ENCODE data around the gene BTRC. TPM values are rescaled to one million over a fixed set of nuclear protein-coding genes. Genes with fewer than 3 reads are reported as not detected.
"Not testable (repeated sequence)": the region's sequence is repeated elsewhere in the genome, so short reads cannot be mapped to it uniquely, and the experiment has no call there.

BTRC gene
- polyA plus RNA-seq (ENCODE audit: low read depth in 6 of 6): 10 to 100 TPM in 1 of 6 donors, 1 to 10 TPM in 5; 6.0 to 13.4 (median 8.3) TPM

DNA sequence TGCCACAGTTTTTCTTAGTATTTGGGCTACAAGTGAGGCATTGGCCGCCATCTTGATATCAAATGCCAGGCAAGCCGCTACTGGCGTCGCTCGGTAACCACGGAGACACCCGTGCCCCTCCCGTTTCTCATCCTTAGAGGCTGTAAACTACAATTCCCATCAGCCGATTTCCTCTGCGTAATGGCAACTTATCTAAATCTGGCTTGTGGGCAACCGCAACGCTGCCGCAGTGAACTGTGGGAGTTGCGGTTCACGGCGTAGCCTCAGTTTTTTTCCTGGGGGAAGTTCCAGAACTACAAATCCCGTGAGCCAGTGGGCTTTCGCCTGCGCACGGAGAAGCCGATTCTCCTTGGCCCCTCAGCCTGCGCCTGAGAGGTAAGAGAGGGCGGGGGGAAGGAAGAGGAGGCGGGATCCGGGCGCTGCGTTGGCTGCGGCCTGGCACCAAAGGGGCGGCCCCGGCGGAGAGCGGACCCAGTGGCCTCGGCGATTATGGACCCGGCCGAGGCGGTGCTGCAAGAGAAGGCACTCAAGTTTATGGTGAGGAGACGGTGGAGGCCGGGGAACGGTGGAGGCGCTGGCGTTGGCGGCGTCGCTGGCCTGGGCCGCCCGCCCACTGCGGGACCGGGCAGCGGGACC is at the start of gene BTRC:
TSS of gene BTRC (plus strand) at position 474 of the 636 bp plus-strand sequence. CDS start at position 490, 16 bp downstream.
- Mint-ChIP-seq H3K27me3 (peaks cover 18 to 30% (median 25%) of the 10 kb centered on the region in 3 donors), H3K36me3 (no peaks in the 10 kb centered on the region), H3K9me3 (peaks cover 0 to 1% (median 0%) of the 10 kb centered on the region in 7 donors), H3K4me3 (peak within 1 kb of the TSS; percentile 93 to 99 (median 98)), H3K27ac (peak within 1 kb of the TSS; percentile 94 to 98 (median 96)), H3K4me1 (peaks cover 18 to 32% (median 30%) of the 10 kb centered on the region in 3 donors)
- ATAC-seq (ENCODE audit: low read depth in 2 of 2) (peak; percentile 89 to 90), DNase-seq (peak; percentile 97)

DNA sequence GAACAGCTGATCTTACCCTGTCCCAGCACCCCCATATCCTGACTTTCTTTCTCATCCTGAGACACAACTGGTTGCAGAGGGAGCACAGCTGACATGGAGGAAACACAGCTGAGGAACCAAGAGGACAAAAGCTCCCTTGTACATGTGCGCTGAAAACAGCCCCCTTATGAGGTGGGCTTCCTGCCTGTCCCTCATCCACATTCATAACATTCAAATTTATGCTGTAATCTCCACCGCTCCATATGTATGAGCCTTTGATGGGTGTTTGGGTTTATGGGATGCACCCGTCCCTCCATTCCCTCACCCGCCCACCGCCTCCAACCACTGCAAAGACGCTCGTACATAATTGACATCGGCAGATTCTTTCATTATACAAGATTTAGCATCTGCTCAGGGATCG is 49.6 kb upstream of the BTRC start:
- no peak overlapping the region for H3K4me3 Mint-ChIP-seq

GRCh38 chr10:101305320-101306241 is 48.4 kb upstream of the BTRC start:
- Mint-ChIP-seq H3K4me3 (no peak overlapping the region), H3K9me3 (peaks cover 0 to 4% (median under 1%) of the 10 kb centered on the region in 7 donors), H3K36me3 (peaks cover 2 to 4% of the 10 kb centered on the region in 2 donors), H3K4me1 (peaks cover 3 to 5% (median 3%) of the 10 kb centered on the region in 3 donors), H3K27ac (no peak overlapping the region), H3K27me3 (peaks cover 76 to 90% (median 83%) of the 10 kb centered on the region in 3 donors)
- ATAC-seq (ENCODE audit: low read depth in 2 of 2): no peak
- no peak for DNase-seq

More for the DNA sequence above, 49.6 kb upstream of the BTRC start:
- ATAC-seq (ENCODE audit: low read depth in 2 of 2) (no peak), DNase-seq (no peak)
- Mint-ChIP-seq H3K9me3 (peaks cover 0 to 3% (median 0%) of the 10 kb centered on the region in 7 donors), H3K36me3 (no peaks in the 10 kb centered on the region), H3K4me1 (peaks cover 0 to 3% (median 0%) of the 10 kb centered on the region in 3 donors), H3K27me3 (peaks cover 72 to 89% (median 83%) of the 10 kb centered on the region in 3 donors), H3K27ac (peak overlapping the region in 3 of 6 donors; percentile 3 to 52 (median 4))

GRCh38 chr10:101308051-101308450 is 45.9 kb upstream of the BTRC start:
- peaks cover 4 to 7% of the 10 kb centered on the region in 2 donors for H3K36me3 Mint-ChIP-seq
- DNase-seq: no peak
- no peak for ATAC-seq (ENCODE audit: low read depth in 2 of 2)
- H3K27me3 Mint-ChIP-seq: peaks cover 78 to 91% (median 85%) of the 10 kb centered on the region in 3 donors
- H3K4me3 Mint-ChIP-seq: no peak overlapping the region
- peaks cover 0 to 8% (median 1%) of the 10 kb centered on the region in 7 donors for H3K9me3 Mint-ChIP-seq
- H3K4me1 Mint-ChIP-seq: peaks cover 10 to 13% (median 11%) of the 10 kb centered on the region in 3 donors
- H3K27ac Mint-ChIP-seq: no peak overlapping the region

DNA sequence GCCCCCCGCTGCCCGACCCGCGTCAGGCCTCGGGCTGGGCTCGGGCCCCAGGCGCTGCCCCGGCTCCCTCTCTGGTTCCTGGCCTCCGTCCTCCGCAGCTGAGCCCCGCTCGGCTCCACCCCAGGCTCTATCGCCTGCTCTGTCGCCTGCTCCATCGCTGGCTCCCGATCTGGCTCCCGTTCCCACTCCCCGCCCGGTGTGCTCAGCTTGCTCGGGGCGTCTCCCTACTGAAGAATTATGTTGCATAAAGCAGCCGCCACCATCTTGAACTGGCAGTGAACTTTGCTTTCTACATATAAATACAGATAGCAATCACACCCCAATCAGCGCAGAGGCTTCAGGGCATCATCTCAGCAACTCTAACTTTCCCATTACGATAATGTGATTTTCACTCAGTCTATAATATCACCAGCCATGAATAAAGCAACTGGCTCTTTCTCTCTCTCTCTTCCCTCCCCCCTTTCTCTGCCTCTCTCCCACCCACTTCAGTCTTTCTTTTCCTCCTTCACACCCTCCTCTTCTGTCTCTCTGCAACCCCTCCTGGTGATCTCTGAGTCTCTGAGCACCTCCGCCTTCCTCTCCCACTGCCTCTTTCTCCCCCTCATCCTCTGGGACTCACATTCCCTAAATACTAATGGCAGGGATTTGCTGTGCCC is 43.3 kb upstream of the BTRC start:
- H3K4me1 Mint-ChIP-seq: peaks cover 8 to 13% (median 10%) of the 10 kb centered on the region in 3 donors
- H3K4me3 Mint-ChIP-seq: peak overlapping the region in 7 of 8 donors; percentile 7 to 86 (median 56)
- DNase-seq: no peak
- H3K36me3 Mint-ChIP-seq: peaks cover 4 to 7% of the 10 kb centered on the region in 2 donors
- peaks cover 70 to 91% (median 87%) of the 10 kb centered on the region in 3 donors for H3K27me3 Mint-ChIP-seq
- H3K27ac Mint-ChIP-seq: no peak overlapping the region
- H3K9me3 Mint-ChIP-seq: peaks cover 0 to 5% (median 1%) of the 10 kb centered on the region in 7 donors
- peak in 1 of 2 donors; percentile 18 for ATAC-seq (ENCODE audit: low read depth in 2 of 2)

GRCh38 chr10:101311185-101312066 is 42.5 kb upstream of the BTRC start:
- Mint-ChIP-seq H3K4me3 (peak overlapping the region in 3 of 8 donors; percentile 51 to 70 (median 57)), H3K4me1 (peaks cover 8 to 13% (median 10%) of the 10 kb centered on the region in 3 donors)
- ATAC-seq (ENCODE audit: low read depth in 2 of 2): no peak

GRCh38 chr10:101319241-101319915 is 34.6 kb upstream of the BTRC start:
- Mint-ChIP-seq H3K9me3 (no peaks in the 10 kb centered on the region), H3K4me3 (peak overlapping the region in 1 of 8 donors; percentile 22), H3K27me3 (peaks cover 21 to 69% (median 49%) of the 10 kb centered on the region in 3 donors), H3K27ac (peak overlapping the region in 1 of 6 donors; percentile 35), H3K4me1 (no peaks in the 10 kb centered on the region), H3K36me3 (no peaks in the 10 kb centered on the region)
- ATAC-seq (ENCODE audit: low read depth in 2 of 2) (no peak), DNase-seq (no peak)

More at GRCh38 chr10:101311185-101312066, 42.5 kb upstream of the BTRC start:
- H3K9me3 Mint-ChIP-seq: peaks cover 0 to 5% (median 1%) of the 10 kb centered on the region in 7 donors
- DNase-seq: no peak
- H3K27me3 Mint-ChIP-seq: peaks cover 64 to 89% (median 82%) of the 10 kb centered on the region in 3 donors
- peaks cover 4 to 7% of the 10 kb centered on the region in 2 donors for H3K36me3 Mint-ChIP-seq
- no peak overlapping the region for H3K27ac Mint-ChIP-seq

GRCh38 chr10:101321073-101321472 is 32.9 kb upstream of the BTRC start:
- Mint-ChIP-seq H3K4me3 (no peak overlapping the region), H3K9me3 (peaks cover 0 to 4% (median 0%) of the 10 kb centered on the region in 7 donors)

DNA sequence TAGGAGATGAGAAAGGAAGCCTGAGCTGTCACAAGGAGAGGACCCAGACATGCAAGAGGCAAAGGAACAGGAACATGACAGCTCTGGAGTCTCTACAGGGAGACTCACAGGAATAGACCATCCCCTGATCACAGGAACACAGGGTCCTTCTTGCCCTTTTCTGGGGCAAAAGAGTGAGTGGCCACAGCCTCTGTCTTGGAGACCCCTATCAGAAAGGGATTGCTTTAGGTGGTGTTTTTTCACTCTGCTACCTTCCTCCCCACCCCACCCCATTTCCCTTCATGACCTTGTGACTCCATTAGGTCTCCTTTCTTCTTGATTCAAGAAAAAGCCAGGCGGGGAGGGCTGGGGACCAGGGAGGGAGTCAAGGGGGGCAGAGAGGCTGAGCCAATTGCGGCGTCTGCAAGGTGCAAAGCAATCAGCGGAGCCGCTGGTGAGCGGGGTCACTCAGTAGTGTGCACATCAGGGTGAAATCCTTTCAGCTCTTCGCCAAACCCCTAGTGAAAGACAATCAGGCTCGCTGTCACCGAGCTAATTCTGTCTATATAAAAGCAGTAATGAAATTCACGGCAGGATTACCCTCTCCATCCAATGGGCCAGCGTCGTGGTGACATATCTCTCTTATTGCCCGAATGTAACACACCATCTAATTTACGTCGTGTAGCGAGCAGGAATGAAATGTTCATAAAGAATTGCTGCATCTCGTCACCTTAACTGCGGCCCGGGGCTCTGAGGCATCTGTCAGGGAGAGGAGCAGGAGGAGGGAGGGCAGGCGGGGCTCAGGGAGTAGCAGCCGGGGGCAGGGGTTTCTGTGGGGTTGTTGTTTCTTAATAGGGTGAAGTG is 31.5 kb upstream of the BTRC start:
- peaks cover 0 to 4% of the 10 kb centered on the region in 2 donors for H3K36me3 Mint-ChIP-seq
- H3K9me3 Mint-ChIP-seq: peaks cover 0 to 8% (median 0%) of the 10 kb centered on the region in 7 donors
- H3K4me3 Mint-ChIP-seq: no peak overlapping the region
- peaks cover 38 to 58% (median 57%) of the 10 kb centered on the region in 3 donors for H3K27me3 Mint-ChIP-seq
- DNase-seq: no peak
- ATAC-seq (ENCODE audit: low read depth in 2 of 2): no peak
- H3K4me1 Mint-ChIP-seq: no peaks in the 10 kb centered on the region
- H3K27ac Mint-ChIP-seq: no peak overlapping the region

More at GRCh38 chr10:101321073-101321472, 32.9 kb upstream of the BTRC start:
- DNase-seq: no peak
- Mint-ChIP-seq H3K4me1 (no peaks in the 10 kb centered on the region), H3K27me3 (peaks cover 30 to 62% (median 47%) of the 10 kb centered on the region in 3 donors), H3K36me3 (no peaks in the 10 kb centered on the region), H3K27ac (peak overlapping the region in 2 of 6 donors; percentile 52 to 90)
- ATAC-seq (ENCODE audit: low read depth in 2 of 2): no peak

- Mint-ChIP-seq H3K4me1 (no peaks in the 10 kb centered on the region), H3K36me3 (peaks cover 0 to 4% of the 10 kb centered on the region in 2 donors), H3K27ac (no peak overlapping the region), H3K4me3 (no peak overlapping the region), H3K27me3 (peaks cover 32 to 56% (median 50%) of the 10 kb centered on the region in 3 donors), H3K9me3 (peaks cover 0 to 8% (median 3%) of the 10 kb centered on the region in 7 donors)
- DNase-seq: no peak
- no peak for ATAC-seq (ENCODE audit: low read depth in 2 of 2)
Measured at GRCh38 chr10:101323495-101323894, 30.5 kb upstream of the BTRC start.

DNA sequence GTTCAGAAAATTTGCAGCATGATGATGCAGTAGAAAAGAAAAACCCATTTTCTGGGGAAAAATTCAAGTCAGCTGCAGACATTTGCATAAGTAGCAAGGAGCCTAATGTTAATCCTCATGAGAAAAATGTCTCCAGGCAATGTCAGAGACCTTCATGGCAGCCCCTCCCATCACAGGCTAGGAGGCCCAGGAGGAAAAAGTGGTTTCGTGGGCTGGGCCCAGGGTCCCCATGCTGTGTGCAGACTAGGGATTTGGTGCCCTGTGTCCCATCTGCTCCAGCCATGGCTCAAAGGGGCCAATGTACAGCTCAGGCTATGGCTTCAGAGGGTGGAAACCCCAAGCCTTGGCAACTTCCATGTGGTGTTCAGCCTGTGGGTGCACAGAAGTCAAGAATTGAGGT is 26.5 kb upstream of the BTRC start:
- H3K27me3 Mint-ChIP-seq: peaks cover 51 to 85% (median 71%) of the 10 kb centered on the region in 3 donors

More for the DNA sequence above, 26.5 kb upstream of the BTRC start:
- DNase-seq; H3K9me3 Mint-ChIP-seq; H3K27ac Mint-ChIP-seq; H3K4me3 Mint-ChIP-seq; H3K4me1 Mint-ChIP-seq; ATAC-seq (ENCODE audit: low read depth in 2 of 2); H3K36me3 Mint-ChIP-seq: not testable (repeated sequence)
